T-helper 22 cell (primary cell): ENCODE measurements around the gene WNT9A.

Source experiments
- DNase-seq: peaks from one replicate; pipeline ENCODE4 v3.0.0-alpha.2; 2020; ENCODE audit warnings: low read depth

Gene WNT9A

GRCh38 chr1:227941509-227942020, 6.2 kb downstream of the WNT9A start:
- no peak for DNase-seq

DNA sequence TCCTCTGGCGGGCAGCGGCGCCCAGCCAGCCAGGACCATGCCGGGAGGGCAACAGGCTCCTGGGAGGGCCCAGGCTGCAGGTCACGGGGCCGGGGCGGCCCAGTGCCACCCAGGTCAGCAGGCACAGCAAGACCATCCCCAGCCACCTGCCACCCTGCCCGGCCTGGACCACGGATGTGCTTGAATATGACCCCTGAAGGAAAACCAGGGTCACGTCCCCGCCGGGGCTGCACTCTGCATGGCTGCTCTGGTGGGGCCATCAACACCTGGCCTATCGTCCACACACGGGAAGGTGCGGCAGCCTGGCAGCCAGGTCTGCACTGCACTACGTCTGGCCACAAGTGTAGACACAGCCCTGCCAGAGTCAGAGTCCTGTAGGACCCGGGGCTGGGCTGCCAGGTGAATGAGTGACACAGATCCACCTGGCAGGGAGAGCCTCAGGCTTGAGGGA, 6.9 kb downstream of the WNT9A start:
- no peak for DNase-seq

- no peak for DNase-seq
These were observed 7.7 kb downstream of the WNT9A start for GRCh38 chr1:227939791-227940771.

DNA sequence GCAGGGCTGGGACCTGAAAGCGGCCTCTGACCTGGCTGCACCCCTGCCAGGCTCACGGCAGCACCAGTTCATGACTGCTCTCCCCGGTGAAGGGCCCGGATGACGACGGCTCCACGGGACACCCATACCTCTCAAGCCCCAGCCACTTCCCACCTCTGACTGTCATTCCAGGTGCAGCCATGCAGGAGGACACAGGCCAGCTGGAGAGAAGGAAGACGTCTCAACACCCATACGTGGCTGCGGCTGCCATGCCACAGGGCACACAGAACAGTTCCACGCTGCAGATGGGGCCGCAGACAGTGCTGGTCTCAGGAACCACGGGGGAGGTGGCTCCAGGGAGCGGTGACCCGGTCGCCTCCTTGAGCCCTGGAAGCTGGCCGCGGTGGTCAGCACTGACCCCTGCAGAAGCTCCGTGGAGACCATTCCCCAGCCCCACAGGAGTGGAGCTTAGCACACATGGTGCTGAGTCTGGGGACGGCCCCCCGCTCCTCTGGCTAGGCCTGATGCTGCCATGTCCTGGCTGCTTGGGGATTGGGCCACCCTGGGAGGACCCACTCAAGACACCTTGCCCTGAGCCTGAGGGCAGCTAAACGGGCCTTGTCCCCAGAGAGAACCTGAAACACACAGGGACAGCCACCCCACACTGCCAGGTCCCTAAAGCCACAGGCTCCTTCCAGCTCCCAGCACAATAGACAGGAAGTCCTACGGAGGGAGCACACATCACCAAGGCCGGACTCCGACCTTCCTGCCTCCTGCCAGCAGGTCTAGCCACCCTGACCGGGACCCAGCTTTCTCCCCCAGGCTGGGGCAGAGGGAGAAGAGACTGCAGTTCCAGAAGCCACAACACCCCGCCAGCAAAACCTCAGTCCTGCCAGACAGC, 8.6 kb downstream of the WNT9A start:
- DNase-seq, result no peak

DNA sequence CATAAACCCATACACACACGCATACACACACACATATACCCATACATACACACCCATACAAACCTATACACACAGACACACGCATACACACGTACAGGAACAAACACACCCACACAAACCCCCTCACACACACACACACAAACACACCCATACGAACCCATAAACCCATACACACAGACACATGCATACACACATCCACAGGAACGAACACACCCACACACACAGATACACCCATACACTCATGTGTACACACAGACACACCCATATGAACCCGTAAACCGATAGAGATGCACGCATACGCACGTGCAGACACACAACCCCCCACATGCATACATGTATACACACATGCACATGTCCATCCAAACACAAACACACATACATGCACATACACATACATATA, 9.5 kb downstream of the WNT9A start:
- no peak for DNase-seq

DNA sequence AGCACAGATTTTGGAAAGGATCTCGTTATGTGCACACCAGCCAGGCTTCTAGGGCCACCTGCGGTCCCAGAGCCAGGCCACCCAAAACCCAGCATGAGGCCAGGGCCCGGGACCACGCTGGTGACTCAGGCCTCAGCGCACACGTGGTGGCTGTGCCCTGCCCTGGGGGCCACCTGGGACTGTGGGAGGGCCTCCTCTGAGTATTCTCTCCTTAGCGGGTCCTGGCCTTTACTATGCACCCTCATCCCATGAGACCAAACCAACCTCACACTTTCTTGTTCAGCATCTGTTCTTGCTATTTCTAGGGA, 9.9 kb downstream of the WNT9A start:
- no peak for DNase-seq

- no peak for DNase-seq
These were observed 10.5 kb downstream of the WNT9A start for GRCh38 chr1:227937031-227937837.

DNA sequence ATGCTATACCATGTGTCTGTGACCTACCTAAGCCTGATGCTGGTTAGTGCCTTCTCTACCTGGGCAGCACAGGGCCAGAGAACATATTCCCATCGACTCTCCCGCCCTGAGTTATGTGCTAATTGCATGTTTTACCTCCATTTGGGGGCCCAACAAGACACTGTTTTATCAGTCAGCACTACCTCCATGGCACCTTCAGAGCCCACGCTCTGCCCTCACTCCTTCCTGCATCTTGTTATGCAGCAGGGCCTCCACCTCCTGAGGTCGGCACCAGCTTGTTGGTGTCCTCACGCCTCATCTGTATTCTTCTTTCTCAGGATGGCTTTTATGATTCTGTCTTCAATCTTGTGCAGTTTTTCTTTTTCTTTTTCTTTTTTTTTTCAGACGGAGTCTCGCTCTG, 11.9 kb downstream of the WNT9A start:
- DNase-seq, result no peak

- peak; percentile 32 for DNase-seq
These were observed 13.0 kb downstream of the WNT9A start for GRCh38 chr1:227934476-227935313.

DNA sequence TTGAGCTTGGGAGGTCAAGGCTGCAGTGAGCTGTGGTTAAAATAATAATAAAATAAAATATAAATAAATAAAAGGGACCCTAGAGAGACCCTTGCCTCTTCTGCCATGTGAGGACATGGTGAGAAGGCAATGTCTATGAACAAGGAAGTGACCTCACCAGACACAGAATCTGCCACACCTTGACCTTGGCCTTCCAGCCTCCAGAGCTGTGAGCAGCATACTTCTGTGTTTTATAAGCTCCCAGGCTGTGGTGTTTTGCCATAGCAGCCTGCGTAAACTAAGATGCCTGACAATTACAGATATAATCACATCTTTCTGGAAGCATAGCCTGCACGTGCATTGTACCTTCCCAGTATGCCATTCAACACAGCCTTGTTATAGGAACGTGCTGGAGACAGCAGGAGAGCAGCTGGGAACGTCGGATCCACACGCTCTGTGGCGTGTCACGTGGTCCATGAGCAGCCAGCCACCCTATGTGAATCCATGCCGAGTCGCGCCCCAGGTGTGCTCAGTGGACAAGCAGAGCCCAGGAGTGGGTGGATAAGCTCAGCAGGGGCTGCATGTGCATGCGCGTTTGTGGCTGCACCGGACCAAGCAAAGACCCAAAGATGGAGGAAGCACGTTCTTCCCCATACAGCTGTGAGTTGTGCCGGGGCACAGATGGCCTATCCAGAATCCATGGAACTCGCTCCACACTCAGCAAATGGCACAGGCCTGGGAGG, 17.8 kb downstream of the WNT9A start:
- DNase-seq, result no peak

DNA sequence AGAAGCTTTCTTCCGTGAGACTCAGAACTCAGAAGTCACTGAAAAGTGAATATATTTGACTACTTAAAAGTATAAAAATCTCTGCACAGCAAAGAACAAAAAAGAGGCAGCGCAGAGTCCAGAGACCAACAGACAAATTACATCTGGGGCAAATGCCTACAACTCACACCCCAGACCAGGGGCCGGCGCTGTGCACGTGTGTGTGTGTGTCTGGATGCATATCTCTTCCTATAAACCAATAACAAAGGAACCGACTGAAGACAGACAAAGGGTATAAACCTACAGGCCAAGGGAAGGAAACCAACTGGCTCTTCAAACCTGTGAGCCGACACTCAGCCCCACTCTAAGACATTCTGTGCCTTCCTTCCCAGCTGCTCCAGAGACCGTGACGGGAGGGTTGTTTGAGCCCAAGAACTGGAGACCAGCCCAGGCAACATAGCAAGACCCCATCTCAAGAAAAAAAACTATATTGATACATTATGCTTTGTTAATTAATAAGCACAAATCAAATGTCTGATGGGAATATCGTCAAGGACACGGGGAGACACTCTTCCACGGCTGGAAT, 18.8 kb downstream of the WNT9A start:
- no peak for DNase-seq

DNA sequence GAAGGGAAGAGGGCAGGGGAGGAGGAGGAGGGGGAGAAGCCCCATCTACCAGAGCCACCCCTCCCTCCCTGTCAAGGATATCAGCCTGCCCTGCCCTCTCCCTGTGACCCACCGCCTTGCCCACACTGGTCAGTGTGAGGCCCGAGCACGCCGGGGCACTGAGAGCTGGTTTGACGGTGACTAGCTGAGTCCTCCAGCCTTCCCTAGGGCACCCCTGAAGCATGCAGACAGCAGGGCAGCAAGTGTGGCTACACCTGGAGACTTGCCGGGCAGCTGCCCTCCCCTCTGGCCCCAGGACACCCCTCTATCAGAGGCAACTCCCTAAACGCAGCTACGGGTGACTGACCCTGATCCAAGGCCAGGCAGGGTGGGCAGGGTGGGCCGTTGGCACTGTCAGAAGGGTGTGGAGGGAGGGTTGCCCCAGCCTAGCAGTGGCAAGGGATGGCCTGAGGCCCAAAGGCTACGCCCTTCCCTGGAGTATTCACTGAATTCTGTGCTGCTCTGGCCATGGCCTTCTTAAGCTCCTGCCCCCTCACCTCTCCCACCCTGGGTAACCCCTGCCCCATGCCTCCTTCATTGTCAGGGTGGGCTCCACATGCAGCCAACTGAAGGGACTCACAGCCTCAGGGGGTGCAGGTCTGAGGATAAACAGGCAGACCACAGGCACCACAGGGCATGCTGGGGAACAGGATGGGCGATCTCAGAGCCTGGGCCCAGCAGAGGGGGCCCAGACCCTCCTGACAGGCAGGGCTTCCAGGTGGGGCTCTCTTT, 19.6 kb downstream of the WNT9A start:
- DNase-seq, result no peak

- no peak for DNase-seq
These were observed 20.5 kb downstream of the WNT9A start for GRCh38 chr1:227926896-227927885.

DNA sequence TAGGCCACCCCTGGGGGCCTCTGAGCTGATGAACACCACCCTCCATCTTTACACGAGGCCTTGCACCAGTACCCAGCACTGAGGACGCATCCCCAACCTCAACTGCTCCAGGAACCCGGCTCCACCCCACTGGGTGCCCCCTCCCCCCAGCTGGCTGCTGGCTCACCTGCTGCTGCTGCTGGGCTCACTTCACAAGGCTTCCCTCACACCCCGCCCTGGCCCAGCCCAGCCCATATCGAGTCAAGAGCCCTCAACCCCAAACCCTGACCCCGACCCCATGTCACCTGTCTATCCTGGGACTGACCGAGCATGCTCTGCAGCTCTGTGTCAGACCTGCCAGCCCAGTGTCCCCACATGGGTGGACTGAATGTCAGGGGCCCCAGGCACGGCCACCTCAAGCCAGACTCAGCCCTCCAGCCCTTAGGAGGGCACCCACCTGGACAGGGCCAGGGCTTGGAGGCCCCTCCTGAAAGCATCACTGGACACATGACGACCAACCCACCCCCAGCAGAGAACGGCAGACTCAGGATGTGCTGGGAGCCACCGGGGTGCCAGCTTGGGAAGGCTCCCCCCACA, 21.4 kb downstream of the WNT9A start:
- DNase-seq, result no peak

DNA sequence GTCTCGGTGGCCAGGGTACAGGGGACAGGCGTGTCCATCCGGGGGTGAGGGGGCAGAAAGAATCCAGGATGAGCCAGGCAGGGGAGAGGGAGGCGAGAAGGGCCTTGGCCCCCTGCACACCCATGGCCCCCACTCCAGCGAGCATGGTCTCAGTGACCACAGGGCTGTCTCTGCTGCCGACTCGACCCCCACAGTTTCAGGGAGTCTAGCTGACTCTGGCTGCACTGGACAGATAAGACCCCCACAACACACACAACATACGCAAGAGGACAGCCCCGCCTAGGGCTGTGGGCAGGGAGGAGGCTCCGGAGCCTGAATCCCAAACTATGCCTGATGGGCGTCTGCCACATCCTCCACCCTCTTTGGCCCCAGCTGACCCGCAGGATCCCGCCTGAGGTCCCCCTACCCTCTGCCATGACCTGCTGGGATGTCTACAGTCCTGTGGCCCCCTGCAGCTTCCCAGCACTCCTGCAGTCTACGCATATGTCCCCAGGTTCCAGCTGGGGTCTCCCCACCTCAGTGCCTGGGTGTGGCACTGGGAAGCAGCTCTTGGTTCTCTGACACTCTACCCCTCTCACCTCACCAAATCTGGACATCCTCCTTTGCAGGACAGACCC, 22.0 kb downstream of the WNT9A start:
- no peak for DNase-seq

DNA sequence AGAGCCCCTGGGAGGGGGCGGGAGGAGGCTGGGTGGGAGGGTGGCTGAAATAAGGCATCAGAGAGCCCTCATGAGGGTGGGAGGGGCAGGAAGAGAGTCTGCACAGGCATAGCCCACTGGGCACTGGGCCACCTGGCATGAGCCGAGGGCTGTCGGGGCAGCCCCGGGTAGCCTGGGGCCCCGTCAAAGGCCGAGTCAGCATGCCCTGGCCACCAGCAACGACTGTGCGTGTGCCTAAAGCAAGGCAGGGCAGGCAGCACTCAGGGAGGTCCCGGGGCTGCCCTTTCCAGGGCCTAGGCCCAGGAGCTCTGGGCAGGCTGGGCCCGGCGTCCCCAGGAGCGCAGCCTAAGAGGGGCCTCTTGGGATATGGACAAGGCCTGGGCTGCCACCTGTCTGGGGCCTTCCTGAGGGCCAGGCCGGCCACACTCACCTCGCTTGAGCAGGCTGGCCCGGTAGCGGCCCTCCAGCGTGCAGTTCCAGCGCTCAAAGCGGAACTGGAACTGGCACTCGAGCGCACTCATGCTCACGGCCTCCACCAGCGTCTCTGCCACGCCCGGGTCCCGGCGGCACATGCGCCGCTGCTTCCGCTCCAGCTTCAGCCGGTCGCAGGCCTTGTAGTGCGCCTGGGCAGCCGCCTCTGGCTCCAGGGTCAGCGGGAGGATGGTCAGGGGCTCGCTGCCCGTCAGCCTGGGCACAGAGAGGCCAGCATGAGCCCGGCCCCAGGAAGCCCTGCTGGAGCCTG, 22.7 kb downstream of the WNT9A start:
- DNase-seq, result no peak
